Medulla oblongata (tissue), 1 donor: Measurements from ENCODE around the gene GRAMD1B.

Experiments
- DNase-seq: peaks from one replicate; pipeline ENCODE4 v3.0.0-alpha.2; 2015; ENCODE audit errors: extremely low spot score

Gene GRAMD1B

GRCh38 chr11:123535401-123535800, 105.3 kb downstream of the GRAMD1B start:
- no peak for DNase-seq

DNA sequence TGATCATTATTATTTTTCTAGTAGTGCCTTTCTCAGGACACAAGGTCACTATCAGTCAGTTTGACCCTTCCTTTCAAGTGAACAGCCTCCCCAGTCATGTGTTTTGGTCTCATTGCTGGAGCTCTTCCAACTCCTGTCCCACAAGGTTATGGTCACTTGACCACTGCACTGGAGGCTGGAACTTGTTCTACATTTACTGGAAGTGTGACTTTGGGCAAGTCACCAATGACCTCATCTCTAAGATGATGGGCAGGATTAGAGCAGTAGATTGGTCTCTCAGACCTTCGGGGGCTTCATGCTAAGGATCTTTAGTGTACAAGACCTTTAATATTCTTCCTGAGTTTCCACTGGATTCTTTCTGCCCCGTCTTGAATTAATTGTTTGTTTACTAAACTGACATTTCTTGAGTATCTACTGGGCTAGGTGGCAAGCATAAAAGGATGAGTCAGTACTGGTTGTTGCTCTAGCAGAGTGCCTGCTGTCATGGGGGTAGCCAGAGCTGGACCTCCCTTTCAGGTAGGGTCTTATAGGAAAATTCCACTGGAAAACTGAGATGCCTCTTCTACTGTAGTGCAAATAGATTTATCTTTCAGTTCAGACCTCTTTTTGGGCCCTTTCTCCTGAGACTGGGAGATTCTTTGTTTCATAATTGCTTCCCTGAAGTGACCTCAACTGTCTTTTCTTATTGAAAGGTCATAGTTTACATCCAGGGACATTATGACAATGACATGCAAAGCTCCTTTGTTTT, 106.8 kb downstream of the GRAMD1B start:
- DNase-seq: peak; percentile 52

DNA sequence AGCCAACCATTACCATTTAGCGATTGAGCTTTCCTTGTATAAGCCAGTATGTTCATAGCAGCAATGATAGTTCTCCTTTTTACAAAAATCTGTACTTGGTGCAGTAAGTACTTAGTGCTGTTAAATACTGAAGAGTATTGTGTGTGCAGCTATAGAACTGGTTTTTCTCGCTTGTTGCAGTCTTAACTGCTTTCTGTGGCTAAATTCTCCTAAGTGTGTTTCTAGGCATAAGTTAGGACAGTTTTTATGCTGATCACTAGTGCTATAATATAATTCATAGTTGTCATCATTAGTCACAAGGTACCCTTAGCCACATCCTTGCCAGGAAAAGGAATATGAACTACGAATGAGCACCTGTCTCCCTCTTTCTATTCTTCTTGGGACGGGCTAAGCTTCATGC, 107.7 kb downstream of the GRAMD1B start:
- DNase-seq: no peak

GRCh38 chr11:123543797-123544196, 113.7 kb downstream of the GRAMD1B start:
- DNase-seq: no peak

GRCh38 chr11:123544631-123545375, 114.7 kb downstream of the GRAMD1B start:
- peak; percentile 89 for DNase-seq

DNA sequence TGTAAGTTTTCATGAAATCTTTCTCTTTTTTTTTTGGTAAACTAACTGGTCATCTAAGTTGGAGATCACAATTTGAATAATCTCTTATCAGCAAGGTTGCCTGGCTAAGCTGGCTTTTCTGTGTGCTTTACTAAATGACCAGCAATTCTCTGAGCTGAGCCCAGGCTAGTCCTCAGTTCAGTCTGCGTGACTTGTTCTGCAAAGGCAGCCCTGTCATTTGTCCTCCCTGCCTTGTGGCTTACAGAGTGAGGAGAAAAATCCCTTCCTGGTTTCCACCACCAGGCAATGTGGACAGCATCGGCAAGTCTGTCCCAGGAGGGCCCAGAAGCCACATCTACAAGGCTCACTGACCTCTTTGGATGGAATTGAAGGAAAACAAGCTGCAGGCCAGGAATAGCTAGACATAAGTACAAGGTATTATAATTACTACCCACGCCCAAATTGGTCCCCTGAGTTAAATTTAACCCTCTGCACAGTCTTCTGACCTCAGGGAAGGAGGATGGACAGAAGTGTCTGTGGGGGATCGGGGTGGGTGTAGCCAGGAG, 115.7 kb downstream of the GRAMD1B start:
- no peak for DNase-seq

- DNase-seq: no peak
These were observed 116.4 kb downstream of the GRAMD1B start for GRCh38 chr11:123546515-123546914.

- DNase-seq: peak; percentile 65
These were observed 117.1 kb downstream of the GRAMD1B start for GRCh38 chr11:123547180-123547579.

GRCh38 chr11:123548774-123549173, 118.7 kb downstream of the GRAMD1B start:
- no peak for DNase-seq

GRCh38 chr11:123549926-123550917, 120.2 kb downstream of the GRAMD1B start:
- no peak for DNase-seq

- DNase-seq: no peak
These were observed 121.0 kb downstream of the GRAMD1B start for GRCh38 chr11:123551079-123551478.

DNA sequence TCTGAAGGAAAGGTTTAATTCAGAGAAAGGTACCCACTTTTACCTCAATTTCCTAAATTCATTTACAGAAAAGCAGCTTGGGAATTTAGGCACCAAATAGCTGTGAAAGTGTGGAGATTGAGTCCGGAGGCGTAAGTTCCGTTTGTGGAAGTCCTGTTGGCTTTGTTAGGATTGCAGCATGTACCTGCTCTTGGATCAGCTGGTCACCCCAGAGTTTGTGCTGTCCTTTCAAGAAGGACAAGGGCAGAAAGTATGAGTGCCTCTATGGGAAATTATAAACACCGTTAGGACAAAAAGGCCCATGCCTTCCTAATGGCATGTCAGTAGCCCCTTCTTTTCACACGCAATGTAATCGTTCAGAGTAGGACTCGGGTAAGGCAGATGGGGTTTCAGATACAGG, 126.6 kb downstream of the GRAMD1B start:
- no peak for DNase-seq

GRCh38 chr11:123558536-123559315, 128.7 kb downstream of the GRAMD1B start:
- no peak for DNase-seq

DNA sequence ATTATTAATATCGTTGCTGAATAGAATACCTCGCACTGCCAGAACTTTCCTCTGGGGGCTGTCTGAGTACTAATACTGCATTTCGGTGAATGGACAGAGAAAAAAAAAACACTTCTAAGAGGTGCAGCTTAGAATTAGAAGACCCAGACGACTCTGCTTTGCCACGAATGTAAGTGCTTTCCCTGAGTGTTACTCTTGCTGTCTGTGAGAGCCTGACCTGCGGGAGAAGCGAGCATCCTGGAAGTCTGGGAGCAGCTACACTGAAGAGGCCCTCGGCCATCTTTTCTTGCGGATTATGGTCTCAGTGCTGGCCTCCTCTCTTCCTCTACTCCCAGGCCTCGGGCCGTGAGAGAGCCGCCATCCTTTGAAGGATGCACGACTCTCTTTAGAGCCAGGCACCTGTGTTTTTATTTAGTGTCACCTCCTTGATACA, 129.5 kb downstream of the GRAMD1B start:
- no peak for DNase-seq

- DNase-seq: peak; percentile 64
These were observed 129.9 kb downstream of the GRAMD1B start for GRCh38 chr11:123560006-123560405.

- no peak for DNase-seq
These were observed 131.3 kb downstream of the GRAMD1B start for GRCh38 chr11:123561431-123561800.

DNA sequence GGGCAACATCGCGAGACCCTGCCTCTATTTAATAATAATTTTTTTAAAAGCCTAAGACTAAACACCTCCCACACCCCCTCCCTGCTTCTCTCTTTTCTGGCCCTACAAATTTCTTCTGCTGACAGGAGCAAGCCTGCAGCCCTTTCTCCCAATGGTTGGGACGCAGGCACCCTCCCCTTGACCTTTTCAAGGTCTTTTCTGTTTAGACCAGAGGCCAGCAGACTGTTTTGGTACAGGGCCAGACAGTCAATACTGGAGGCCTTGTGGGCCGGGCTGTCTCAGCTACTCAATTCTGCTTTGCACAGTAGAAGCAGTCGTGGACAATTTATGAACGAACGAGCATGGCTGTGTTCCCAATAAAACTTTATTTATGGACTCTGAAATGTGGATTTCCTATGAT, 132.1 kb downstream of the GRAMD1B start:
- no peak for DNase-seq

GRCh38 chr11:123562829-123563228, 132.8 kb downstream of the GRAMD1B start:
- DNase-seq: no peak

DNA sequence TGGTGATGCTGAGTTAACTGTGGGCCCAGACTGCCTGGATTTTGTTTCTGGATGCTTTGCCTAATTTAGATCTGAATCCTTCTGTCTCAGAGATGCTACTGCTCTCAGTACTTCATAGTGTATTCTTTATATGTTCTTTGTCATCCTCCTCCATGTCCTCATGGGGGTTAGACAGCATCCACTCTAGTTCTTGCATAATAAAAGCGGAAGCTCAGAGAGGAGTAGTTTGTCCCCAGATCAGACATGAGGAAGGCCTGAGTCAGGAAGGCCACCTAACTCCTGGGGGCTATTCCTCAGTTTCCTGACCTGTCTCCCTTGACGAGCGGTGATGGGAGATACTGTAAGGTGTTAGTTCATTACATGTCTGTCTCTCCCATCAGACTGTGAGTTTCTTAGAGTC, 134.2 kb downstream of the GRAMD1B start:
- no peak for DNase-seq

GRCh38 chr11:123566852-123567251, 136.8 kb downstream of the GRAMD1B start:
- DNase-seq: no peak

GRCh38 chr11:123567466-123567865, 137.4 kb downstream of the GRAMD1B start:
- DNase-seq: peak; percentile 74
